Nucleus accumbens (tissue), 56 donors: ENCODE data around the gene LAMC1.
"Not testable (repeated sequence)": the region's sequence is repeated elsewhere in the genome, so short reads cannot be mapped to it uniquely, and the experiment has no call there.

ENCODE experiments used
- DNase-seq, 56 donors: peaks; one replicate each; lab custom pipeline; 2025; lab: John Stamatoyannopoulos, UW

The LAMC1 gene

DNA sequence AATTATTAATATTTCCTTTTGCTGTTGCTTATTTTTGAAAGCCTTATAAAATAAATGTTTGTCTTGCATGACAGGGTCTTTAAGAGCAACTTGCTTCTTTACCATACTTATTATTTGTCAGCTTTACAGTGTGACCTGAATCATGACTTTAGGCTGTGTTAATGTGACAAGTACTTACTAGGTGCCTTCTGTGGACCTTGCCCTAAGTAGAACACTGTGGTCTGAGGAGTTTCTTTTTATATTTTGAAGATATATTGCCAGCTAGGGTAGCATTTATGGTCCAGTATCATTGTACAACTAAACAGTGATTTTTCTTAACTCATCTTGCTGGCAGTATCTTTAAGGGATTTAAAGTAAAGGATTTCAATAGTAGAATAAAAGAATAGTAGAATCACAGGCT is 117.4 kb downstream of the LAMC1 start:
- no peak for DNase-seq

DNA sequence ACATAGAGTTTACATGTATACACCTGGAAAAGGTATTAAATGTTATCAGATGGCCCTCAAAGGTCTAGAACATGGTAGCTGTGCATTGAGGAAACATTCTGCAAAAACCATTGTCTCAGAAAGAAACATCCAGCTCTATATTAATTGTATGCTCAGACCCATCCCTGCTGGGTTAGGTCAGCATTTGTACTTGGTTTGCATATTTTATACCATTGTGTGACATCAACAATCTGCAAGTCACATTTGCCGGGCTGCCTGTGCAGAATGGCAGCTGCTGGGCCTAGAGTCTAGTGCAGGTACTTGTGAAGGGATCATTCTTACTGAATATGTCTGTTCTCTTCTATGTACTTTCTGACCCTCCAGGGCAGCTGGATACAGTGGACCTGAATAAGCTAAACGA is 119.0 kb downstream of the LAMC1 start:
- no peak for DNase-seq

DNA sequence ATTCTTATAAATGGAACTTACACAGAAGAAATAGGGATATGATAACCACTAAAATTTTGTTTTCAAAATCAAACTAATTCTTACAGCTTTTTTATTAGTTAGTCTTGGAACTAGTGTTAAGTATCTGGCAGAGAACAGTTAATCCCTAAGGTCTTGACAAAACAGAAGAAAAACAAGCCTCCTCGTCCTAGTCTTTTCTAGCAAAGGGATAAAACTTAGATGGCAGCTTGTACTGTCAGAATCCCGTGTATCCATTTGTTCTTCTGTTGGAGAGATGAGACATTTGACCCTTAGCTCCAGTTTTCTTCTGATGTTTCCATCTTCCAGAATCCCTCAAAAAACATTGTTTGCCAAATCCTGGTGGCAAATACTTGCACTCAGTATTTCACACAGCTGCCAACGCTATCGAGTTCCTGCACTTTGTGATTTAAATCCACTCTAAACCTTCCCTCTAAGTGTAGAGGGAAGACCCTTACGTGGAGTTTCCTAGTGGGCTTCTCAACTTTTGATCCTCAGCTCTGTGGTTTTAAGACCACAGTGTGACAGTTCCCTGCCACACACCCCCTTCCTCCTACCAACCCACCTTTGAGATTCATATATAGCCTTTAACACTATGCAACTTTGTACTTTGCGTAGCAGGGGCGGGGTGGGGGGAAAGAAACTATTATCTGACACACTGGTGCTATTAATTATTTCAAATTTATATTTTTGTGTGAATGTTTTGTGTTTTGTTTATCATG is 120.5 kb downstream of the LAMC1 start:
- no peak for DNase-seq

DNA sequence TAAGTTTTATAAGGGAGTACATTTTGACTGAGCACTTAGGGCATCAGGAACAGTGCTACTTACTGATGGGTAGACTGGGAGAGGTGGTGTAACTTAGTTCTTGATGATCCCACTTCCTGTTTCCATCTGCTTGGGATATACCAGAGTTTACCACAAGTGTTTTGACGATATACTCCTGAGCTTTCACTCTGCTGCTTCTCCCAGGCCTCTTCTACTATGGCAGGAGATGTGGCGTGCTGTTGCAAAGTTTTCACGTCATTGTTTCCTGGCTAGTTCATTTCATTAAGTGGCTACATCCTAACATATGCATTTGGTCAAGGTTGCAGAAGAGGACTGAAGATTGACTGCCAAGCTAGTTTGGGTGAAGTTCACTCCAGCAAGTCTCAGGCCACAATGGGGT is 121.5 kb downstream of the LAMC1 start:
- DNase-seq, result no peak

DNA sequence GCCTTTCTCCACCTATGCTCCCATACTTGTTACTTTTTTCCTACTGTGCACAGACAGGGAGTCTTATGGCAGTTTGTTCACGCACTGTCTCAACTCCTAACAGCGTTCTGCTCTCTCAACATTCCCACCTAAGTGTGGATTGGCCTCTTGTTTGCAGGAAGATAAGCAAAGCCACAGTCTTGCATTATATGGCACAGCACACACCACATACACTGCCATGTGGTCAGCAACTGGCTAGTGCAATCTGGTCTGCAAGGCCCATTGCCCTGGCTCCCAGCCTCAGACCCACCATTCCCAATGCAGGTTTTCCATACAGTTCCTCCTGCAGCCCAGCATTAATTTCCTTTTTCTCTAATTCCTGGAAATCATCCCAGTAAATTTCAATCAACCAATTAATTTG is 124.5 kb downstream of the LAMC1 start:
- no peak for DNase-seq

DNA sequence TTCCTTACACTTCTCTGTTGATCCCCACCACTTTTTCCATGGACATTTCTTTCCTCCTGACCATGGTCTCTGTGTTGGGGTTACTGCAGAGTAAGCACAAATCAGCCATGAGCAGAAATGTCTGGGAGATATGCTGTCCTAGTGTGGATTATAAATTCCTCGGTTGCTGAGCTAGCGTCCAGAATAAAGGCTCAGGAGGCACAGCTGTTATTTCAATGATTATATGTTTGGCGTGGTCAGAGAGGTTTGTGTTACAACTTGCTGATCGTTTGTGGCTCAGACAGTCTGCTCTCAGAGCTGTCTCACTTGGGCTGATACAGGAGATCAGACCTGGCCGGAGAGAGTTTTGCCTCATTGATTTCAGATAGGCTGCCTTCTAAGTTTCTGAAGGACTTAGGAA is 125.4 kb downstream of the LAMC1 start:
- no peak for DNase-seq

DNA sequence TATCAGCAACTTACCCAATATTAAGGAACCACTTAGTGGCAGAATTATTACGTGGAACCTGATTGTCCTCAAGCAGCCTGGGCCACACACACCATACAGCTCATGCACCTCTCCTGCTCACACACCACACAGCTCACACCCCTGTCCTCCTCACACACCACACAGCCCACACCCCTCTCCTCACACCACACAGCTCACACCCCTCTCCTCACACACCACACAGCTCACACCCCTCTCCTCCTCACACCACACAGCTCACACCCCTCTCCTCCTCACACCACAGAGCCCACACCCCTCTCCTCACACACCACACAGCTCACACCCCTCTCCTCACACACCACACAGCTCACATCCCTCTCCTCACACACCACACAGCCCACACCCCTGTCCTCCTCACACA is 126.1 kb downstream of the LAMC1 start:
- DNase-seq, result no peak

DNA sequence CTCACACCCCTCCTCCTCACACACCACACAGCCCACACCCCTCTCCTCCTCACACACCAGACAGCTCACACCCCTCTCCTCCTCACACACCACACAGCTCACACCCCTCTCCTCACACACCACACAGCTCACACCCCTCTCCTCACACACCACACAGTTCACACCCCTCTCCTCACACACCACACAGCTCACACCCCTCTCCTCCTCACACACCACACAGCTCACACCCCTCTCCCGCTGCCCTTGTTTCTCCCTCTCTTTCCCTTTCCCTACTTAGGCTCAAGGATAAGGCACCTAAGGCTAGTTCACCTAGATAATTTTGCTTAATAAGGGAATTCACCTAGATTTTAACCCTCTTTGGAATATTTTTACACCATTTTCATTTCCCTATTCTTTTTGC is 126.8 kb downstream of the LAMC1 start:
- not testable (repeated sequence) for DNase-seq

DNA sequence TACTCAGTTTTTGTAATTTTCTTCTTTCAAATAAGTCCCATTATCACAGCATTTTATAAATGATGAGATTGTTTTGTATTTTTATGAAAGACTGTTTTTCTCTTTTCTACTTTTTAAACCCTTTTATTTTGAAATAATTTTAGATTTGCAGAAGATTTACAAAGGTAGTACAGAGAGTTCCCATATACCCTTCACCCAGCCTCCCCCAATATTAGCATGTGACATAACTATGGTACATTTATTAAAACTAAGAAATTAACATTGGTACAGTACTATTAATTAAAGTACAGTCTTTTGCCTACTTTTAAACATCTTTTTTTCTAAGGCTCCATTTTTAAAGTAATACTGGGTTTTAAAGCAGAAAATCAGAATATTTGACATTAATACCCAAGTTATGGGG is 127.2 kb downstream of the LAMC1 start:
- no peak for DNase-seq

DNA sequence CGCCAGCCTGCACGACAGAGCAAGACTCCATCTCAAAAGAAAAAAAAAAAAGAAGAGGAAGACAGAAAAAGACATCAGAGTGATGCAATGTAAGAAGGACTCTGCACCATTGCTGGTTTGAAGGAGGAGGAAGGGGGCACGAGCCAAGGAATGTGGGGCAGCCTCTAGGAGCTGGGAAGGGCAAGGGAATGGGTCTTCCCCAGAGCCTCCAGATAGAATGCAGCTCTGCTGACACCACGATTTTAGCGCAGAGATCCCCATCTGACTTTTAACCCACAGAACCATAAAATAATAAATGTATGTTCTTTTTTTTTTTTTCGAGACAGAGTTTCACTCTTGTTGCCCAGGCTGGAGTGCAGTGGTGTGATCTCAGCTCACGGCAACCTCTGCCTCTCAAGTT is 129.0 kb downstream of the LAMC1 start:
- no peak for DNase-seq

DNA sequence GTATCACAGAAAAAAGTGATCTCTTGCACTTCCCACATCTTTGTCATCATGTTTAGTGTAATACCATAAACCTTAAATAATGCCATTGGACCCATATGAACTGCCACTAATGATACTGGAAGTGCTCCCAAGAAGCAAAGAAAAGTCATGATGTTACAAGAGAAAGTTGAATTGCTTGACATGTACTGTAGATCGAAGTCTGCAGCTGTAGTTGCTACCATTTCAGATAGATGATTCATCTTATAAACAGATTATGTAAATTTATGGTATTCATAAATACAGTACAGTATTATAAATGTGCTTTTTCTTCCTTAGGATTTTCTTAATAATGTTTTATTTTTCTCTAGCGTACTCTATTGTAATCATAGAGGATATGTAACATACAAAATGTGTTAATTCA is 132.7 kb downstream of the LAMC1 start:
- DNase-seq, result no peak

DNA sequence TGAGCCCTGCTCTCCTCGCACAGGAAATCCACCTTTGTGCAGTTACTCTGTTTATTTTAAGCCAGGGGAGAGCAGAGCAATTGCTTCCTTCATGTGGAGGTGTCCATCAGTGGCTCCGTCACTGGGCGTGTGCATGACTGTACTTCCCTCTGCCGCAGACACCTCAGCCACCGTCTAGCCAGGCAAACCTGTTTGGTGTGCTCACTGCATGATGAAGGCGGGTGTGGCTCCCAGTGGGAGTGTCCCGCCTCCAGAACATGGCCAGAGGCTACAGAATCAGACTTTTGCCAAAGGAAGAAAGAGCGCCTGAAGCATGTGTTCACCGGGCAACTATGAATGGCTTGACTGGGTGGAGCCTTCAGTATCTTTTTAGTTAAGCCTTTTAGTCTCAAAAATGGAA is 136.7 kb downstream of the LAMC1 start:
- no peak for DNase-seq

DNA sequence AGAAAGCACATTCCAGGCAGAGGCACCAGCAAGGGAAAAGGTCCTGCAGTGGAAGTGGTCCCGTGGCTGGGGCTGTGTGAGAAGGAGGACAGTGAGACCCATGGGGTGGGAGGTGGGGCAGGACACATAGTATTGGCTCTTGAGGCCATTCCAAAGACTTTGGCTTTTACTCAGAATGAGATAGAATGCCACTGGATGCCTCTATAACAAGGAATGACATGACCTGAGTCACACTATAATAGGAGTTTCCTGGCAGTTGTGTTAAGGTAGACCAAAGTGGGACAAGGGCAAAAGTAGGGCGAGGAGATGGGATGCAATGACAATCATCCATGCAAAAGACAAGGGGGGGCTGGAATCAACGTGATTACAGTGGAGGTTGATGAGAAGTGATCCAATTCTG is 138.2 kb downstream of the LAMC1 start:
- DNase-seq, result no peak

DNA sequence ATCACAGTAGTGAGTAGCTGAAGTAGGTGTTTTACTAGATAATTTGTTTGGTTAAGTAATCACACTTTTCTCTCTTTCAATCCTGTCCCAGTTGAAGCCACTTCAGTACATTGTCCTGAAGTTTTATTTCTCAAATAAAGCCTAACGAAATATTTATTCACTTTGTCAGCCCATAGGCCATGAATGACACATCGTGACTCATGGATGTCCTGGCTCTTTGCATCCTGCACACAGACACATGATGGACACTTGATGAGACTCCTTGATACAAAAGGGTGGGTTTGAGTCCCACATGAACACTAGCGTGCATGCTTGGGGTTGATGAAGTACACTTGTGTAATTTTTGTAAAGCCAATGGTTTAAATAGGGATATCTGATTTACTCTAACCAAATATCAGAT is 140.1 kb downstream of the LAMC1 start:
- DNase-seq, result no peak

DNA sequence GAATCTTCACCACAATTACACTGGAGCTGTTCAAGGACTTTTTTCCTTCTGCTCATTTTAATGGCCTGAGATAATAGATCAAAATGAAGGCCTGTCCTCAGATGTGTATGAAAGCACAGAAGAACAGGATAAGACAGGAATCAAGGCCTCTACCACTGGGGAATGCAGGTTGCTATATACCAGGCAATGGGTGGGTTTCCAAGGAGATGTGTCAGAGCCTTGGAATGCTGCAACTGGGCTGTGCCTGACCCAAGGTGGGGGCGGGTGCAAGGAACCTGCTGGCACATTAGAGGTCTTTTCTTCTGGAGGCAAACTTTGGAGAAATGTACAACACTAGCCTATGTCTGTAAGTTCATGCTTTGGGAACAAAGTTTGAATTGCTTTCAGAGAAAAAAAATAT is 141.1 kb downstream of the LAMC1 start:
- DNase-seq, result no peak

DNA sequence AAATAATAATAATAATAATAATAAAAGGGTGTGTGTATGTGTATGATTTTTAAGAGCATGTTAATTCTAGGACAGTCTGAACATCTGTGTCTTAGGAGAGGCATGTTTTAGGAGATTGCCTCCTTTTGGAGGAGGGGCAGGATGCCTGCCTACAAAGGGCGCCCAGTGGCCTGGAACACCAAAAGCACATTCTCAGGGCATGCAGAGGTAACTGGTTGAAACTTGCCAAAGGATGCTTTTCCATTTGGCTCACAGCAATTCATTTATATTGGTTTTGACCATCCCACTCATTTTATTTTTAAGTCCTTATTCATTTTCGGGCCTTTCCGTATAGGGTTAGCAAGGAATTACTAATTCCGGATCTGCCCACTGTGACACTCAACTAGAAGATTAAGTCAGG is 141.7 kb downstream of the LAMC1 start:
- no peak for DNase-seq

DNA sequence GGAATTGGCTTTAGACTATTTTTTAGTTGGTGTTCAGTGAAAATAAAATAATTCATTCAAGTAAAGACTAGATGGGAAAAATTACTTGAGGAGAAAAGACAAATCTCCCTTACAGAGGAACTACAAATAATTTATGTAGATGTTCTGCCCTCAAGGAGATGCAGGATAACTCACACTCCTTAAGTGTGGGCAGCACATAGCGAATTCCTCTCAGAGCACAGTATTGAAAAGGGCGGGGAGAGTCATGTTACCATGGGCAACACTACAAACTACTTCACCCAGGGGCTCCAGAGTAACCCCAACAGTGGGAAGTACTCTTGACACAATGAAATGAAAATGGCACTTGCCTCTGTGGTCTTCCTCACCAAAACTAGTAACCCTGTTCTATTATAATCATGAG is 142.2 kb downstream of the LAMC1 start:
- peak in 2 of 56 donors; percentile 2 to 3 for DNase-seq

DNA sequence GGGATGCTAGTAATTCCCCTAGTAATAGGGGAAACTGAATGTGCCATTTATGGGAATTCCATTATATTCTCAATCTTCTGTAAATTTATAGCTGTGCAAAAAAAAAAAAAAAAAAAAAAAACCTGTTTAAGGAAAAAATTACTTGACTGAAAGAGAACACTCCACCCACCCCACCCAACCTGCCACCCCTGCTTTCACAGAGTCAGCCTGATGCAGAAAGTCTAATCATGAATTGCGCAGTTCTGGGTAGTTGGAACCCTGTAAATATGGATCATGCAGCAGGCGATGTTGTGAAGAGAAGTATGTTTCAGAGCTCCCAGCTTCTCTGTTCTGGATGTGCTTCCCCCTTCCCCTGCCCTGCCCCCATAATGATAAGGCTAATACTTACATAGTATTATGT is 143.2 kb downstream of the LAMC1 start:
- peak in 21 of 56 donors; percentile 1 to 60 (median 17) for DNase-seq

DNA sequence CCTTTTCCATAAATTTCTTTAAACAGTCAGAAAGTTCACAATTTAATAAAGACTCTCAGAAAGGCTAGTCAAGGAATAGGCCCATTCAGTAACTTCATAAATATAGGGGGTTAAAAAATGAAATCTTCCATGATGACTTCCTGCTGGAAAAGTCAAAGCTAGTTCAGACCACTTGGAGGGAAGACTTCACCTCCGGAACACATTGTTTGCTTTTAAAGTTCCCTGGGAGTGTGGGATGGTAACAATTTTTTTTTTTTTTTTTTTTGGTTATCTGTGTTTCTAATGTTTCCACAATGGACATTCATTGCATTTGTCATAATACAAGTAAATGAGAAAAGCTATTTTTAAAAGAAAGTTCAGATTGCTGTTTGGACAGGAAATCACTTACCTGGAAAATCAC is 144.5 kb downstream of the LAMC1 start:
- DNase-seq, result no peak

DNA sequence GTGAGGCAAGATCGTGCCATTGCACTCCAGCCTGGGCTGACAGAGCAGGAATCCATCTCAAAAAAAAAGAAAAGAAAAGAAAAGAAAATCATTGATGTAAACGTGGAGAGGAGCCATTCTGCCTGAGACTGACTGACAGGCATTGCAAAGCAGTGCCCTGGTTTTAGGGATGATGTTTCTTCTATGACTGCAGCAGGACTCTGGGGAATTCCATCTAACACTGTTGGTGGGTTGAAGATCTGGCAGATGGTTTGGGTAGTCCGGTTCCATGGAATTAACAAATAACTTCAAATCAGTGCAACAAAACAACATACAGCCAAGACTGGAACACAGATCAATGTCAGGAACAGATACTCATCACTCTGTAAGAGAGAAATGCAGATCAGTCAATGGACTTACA is 145.1 kb downstream of the LAMC1 start:
- DNase-seq, result no peak

DNA sequence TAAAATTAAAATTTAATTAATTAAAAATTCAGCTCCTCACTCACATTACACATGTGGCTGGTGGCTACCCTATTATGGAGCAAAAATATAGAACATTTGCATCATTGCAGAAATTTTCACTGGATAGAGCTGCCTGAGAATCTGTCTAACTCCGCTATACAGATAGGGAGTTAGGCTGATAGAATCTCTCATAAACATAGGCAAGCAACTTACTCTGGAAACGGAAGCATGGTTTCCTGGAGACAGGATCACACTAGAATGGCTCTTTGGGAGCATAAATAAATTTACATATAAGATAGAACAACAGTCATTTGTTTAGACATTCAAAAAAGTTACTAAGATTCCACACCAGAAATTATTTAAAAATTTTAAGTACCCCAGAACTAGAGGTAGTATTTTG is 150.6 kb downstream of the LAMC1 start:
- DNase-seq, result no peak

DNA sequence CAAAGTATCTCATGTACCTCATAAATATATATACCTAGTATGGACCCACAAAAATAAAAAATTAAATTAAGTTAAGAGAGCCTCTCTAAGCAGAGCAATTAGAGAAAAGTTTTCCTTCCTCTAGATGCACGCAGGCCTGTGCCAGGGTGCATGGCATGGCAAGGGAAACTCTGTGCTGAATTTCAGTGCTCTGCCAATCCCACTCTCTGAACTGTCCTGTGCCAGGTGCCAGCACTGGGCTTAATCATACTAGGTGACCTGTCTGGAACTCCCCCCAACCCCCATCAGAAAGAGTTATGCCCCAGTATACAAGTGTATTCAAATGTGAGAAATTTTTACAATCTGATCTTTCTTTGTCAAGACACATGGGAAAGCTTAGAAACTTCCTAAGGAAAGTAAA is 152.4 kb downstream of the LAMC1 start:
- no peak for DNase-seq

DNA sequence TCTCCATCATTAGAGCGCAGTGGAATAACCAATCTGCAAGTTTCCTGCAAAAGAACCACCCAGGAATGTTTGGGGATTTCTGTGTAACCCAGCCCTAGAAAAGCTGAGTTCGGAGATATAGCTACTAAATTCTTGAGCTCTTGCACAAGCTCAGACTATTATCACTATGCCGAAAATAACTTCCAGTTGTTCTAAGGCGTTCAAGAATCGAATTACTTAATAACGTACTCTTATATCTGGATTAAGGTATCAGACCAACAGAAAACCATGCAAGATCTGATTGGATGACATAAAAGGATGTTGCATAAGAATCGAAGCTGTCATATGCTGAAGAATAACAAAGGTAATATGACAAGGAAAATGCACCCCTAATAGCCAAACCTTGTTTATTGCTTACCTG is 155.3 kb downstream of the LAMC1 start:
- no peak for DNase-seq
